GM12878 (cell line): ENCODE data around the gene PDIA3. TPM values are rescaled to one million over a fixed set of nuclear protein-coding genes. Genes with fewer than 3 reads are reported as not detected.

Experiments used
- ATAC-seq: fragments of 200-7000 bp; cut with Tn5 transposase; 3 replicates; pipeline ENCODE4 v1.9.1; 2020; ENCODE audit warnings: mild to moderate bottlenecking, moderate library complexity
- BruUV-seq: library from RNA; stranded (reverse); fragments of 400-500 nt; replicated peaks from 2 replicates; lab custom pipeline; 2021; lab: Mats Ljungman, UMichigan
- CTCF ChIA-PET: fragments of 300-600 bp; sonication (Branson Sonifier 250); formaldehyde crosslinking; extraction: SDS; loops from one replicate; lab custom pipeline; 2021; ENCODE audit warnings: inconsistent platforms; lab: Yijun Ruan, JAX
- POLR2A ChIA-PET: fragments of 350-600 bp; formaldehyde crosslinking; extraction: SDS; loops from one replicate; lab custom pipeline; 2021; ENCODE audit warnings: inconsistent platforms; lab: Charles Lee
- RAD21 ChIA-PET: fragments of 300-600 bp; sonication (Branson Sonifier 250); formaldehyde crosslinking; loops from one replicate; lab custom pipeline; 2023; ENCODE audit warnings: antibody characterized with exemption; ENCODE audit not compliant: unreplicated experiment; lab: Charles Lee
- SMC1A ChIA-PET: fragments of 300-600 bp; sonication (Branson Sonifier 250); formaldehyde crosslinking; loops from one replicate; lab custom pipeline; 2023; ENCODE audit not compliant: unreplicated experiment, uncharacterized antibody; lab: Charles Lee
- DNase-seq: peaks from one replicate; pipeline ENCODE4 v3.0.0-alpha.2; 2011; ENCODE audit warnings: low read depth, low spot score
- FAIRE-seq: peaks from 3 replicates; lab custom pipeline; 2011; peaks lifted over from hg19 to GRCh38; lab: Jason Lieb, UNC
- H2AFZ ChIP-seq: 2 replicates; pipeline ENCODE4 v1.6.0; 2011; ENCODE audit warnings: low read depth, low read length, control low read depth; ENCODE audit not compliant: control insufficient read depth
- H3K27ac ChIP-seq: 2 replicates; pipeline ENCODE4 v1.5.1; 2011; ENCODE audit warnings: control low read depth; ENCODE audit not compliant: control insufficient read depth, insufficient read depth
- H3K27me3 ChIP-seq, 2 experiments: replicated peaks in 1 of 2; 2 replicates each; pipeline versions ENCODE4 v1.6.0 to v1.6.1; 2011; ENCODE audit warnings: low read length in 1 of 2; ENCODE audit not compliant: control insufficient read depth in 2 of 2, insufficient read depth in 2 of 2
- H3K36me3 ChIP-seq, 2 experiments: 2 replicates each; pipeline ENCODE4 v1.5.1; 2011; ENCODE audit warnings: low read length in 1 of 2; ENCODE audit not compliant: control insufficient read depth in 2 of 2, insufficient read depth in 2 of 2
- H3K4me1 ChIP-seq: 2 replicates; pipeline ENCODE4 v1.6.1; 2011; ENCODE audit warnings: mild to moderate bottlenecking, low read length, moderate library complexity, mixed read lengths; ENCODE audit not compliant: control insufficient read depth, insufficient read depth
- H3K4me2 ChIP-seq: 2 replicates; pipeline ENCODE4 v1.6.0; 2011; ENCODE audit warnings: control low read depth; ENCODE audit not compliant: control insufficient read depth, insufficient read depth
- H3K4me3 ChIP-seq: fragments of 200-600 bp; sonication (generic); 2 replicates; pipeline ENCODE4 v1.5.1; 2016
- H3K79me2 ChIP-seq: 2 replicates; pipeline ENCODE4 v1.6.0; 2011; ENCODE audit warnings: low read length; ENCODE audit not compliant: control insufficient read depth, insufficient read depth
- H3K9ac ChIP-seq: 2 replicates; pipeline ENCODE4 v1.8.0; 2011; ENCODE audit warnings: low read length, control low read depth, mixed read lengths; ENCODE audit not compliant: control insufficient read depth, insufficient read depth
- H3K9me3 ChIP-seq: replicated peaks from 3 replicates; pipeline ENCODE4 v1.5.1; 2011; ENCODE audit warnings: mild to moderate bottlenecking, low read length; ENCODE audit not compliant: control insufficient read depth, insufficient read depth
- H4K20me1 ChIP-seq: 2 replicates; pipeline ENCODE4 v1.6.0; 2011; ENCODE audit not compliant: control insufficient read depth, insufficient read depth
- POLR2AphosphoS2 ChIP-seq: IDR thresholded peaks from 2 replicates; pipeline ENCODE4 v1.6.1; 2011; ENCODE audit warnings: low read depth, mild to moderate bottlenecking, low read length, improper control_type of control experiment, moderate library complexity
- WGBS: methylation state at CpG from one replicate; pipeline ENCODE4 v1.1.6; 2016; ENCODE audit warnings: low lambda C conversion rate; ENCODE audit not compliant: insufficient replicate concordance, insufficient coverage; ENCODE audit errors: missing lambda C conversion rate; 5-methylcytosine and 5-hydroxymethylcytosine counted together
- in situ Hi-C: fragments of 300-500 bp; cut with MboI; formaldehyde crosslinking; loops from 9 replicates; pipeline ENCODE4 v1.14.3; 2018; ENCODE audit warnings: mixed read lengths
- intact Hi-C: fragments of 100-400 bp; cut with micrococcal nuclease; formaldehyde crosslinking; loops from one replicate; pipeline ENCODE4 v1.14.2; 2022; ENCODE audit not compliant: unreplicated experiment
- polyA plus RNA-seq, 11 experiments: library from polyadenylated mRNA; depleted of rRNA in 4 of 11; unstranded in 6 of 11; stranded (reverse) in 5 of 11; fragments of >200 nt; fragmentation: Nextera tagmentation in 4 of 11; fragmentation: Illumina TruSeq in 1 of 11; extraction: Ambion mirVana in 4 of 11; extraction: Trizol in 1 of 11; gene quantifications; 1 replicate in 1 of 11; 2 replicates in 10 of 11; pipeline versions ENCODE4 v1.2.1 to v1.2.3, GENCODE V29; 2011 to 2016; ENCODE audit warnings: inconsistent platforms in 2 of 11, missing spikeins in 2 of 11, low read depth in 1 of 11
- total RNA-seq, 4 experiments: library from RNA; depleted of rRNA in 3 of 4; stranded (reverse); fragments of >200 nt in 3 of 4; fragmentation: Illumina TruSeq in 1 of 4; extraction: Trizol in 1 of 4; gene quantifications; 2 replicates each; pipeline versions ENCODE4 v1.2.1 to v1.2.3, GENCODE V29; 2013 to 2021
- TF ChIP-seq, protein P1 (sequence below): fragments of 450-650 bp; formaldehyde crosslinking; IDR thresholded peaks from 2 replicates; pipeline ENCODE4 v1.5.0; 2022; ENCODE audit warnings: mild to moderate bottlenecking, missing genetic modification characterization
- TF ChIP-seq, protein P2 (sequence below): IDR thresholded peaks from 2 replicates; pipeline ENCODE4 v1.6.1; 2012; ENCODE audit warnings: mild to moderate bottlenecking, low read depth, low read length

The PDIA3 gene
- total and polyA plus RNA-seq, 10 of the 15 experiments (the other 5 are each of a cell fraction or from before 2014, with no cell fraction given), result 18.2 to 716 (median 181) TPM

DNA sequence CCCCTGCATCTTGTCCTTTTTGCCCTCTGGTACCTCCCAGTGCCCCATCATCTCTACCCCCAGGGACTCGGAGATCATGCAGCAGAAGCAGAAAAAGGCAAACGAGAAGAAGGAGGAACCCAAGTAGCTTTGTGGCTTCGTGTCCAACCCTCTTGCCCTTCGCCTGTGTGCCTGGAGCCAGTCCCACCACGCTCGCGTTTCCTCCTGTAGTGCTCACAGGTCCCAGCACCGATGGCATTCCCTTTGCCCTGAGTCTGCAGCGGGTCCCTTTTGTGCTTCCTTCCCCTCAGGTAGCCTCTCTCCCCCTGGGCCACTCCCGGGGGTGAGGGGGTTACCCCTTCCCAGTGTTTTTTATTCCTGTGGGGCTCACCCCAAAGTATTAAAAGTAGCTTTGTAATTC, 47.4 kb downstream of the PDIA3 start (continued):
- TF ChIP-seq, protein P1, sequence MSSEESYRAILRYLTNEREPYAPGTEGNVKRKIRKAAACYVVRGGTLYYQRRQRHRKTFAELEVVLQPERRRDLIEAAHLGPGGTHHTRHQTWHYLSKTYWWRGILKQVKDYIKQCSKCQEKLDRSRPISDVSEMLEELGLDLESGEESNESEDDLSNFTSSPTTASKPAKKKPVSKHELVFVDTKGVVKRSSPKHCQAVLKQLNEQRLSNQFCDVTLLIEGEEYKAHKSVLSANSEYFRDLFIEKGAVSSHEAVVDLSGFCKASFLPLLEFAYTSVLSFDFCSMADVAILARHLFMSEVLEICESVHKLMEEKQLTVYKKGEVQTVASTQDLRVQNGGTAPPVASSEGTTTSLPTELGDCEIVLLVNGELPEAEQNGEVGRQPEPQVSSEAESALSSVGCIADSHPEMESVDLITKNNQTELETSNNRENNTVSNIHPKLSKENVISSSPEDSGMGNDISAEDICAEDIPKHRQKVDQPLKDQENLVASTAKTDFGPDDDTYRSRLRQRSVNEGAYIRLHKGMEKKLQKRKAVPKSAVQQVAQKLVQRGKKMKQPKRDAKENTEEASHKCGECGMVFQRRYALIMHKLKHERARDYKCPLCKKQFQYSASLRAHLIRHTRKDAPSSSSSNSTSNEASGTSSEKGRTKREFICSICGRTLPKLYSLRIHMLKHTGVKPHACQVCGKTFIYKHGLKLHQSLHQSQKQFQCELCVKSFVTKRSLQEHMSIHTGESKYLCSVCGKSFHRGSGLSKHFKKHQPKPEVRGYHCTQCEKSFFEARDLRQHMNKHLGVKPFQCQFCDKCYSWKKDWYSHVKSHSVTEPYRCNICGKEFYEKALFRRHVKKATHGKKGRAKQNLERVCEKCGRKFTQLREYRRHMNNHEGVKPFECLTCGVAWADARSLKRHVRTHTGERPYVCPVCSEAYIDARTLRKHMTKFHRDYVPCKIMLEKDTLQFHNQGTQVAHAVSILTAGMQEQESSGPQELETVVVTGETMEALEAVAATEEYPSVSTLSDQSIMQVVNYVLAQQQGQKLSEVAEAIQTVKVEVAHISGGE (CRISPR knock-in tag), result no peak

DNA sequence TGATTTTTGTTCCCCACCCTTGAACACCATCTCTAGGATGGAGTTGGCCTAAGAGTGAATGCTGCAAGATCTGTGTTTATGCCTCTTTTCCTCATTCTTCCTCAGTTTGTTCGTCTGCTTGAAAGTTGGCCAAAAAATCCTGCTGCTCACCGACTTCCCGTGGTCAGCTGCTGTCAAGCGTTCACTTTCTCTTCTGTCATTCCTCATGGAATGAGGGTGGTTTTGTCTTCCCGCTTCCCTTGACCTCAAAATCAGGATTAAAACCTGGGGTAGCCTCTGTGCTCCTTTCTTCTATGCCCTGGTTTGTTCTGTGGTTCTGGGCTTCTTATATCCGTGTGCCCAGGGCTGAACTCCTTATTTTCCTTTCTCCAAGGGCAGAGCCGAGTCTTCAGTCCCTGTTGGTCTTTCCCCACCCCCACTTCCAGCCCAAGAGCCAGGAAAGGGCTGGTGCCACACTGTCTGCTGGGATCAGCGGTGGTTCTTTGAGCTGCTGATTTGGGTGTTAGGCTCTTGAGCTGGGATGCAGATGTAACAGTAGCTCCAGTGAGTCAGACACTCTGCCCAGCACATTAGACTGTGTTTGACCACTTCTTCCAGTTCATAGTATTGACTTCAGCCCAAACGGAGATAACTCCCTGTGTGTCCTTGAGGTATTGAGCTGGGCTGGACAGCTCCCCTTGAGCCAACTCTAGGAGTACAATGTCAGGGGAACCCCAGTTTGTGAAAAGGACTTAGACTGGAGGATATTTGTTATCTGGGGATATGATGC, 48.2 kb downstream of the PDIA3 start:
- H3K4me2 ChIP-seq, result peak overlapping the region; percentile 99; the same call in 1 of the 2 replicates
- no peaks in the 10 kb centered on the region; the same call in none of the 2 replicates for H4K20me1 ChIP-seq
- no peaks in the 10 kb centered on the region for H3K9me3 ChIP-seq
- peaks cover 25% of the 10 kb centered on the region for H3K4me1 ChIP-seq
- H3K79me2 ChIP-seq, result peaks cover 34% of the 10 kb centered on the region
- CTCF ChIA-PET, result interaction anchor here (0.5 to 4.0 kb wide), 3 partner anchors 19 to 912 kb away, joined by 3 to 23 read pairs (median 6); partner anchors contain the start of gene ELL3
- BruUV-seq, result no TSS peak
- intact Hi-C loops (loop anchor here (5.0 kb wide), 1 partner anchor 33 kb away; the partner anchor contains the start of gene WDR76), in situ Hi-C loops (loop anchor here (10.0 to 25.0 kb wide), 2 partner anchors 930 to 1532 kb away; partner anchors contain the start of genes GANC and TMEM87A)
- RAD21 ChIA-PET, result interaction anchor here (0.8 to 2.1 kb wide), 4 partner anchors 15 to 90 kb away, joined by 3 to 9 read pairs (median 4); partner anchors contain the start of gene ELL3
- H3K9ac ChIP-seq, result no peak overlapping the region
- FAIRE-seq, result no peak
- TF ChIP-seq, protein P2, sequence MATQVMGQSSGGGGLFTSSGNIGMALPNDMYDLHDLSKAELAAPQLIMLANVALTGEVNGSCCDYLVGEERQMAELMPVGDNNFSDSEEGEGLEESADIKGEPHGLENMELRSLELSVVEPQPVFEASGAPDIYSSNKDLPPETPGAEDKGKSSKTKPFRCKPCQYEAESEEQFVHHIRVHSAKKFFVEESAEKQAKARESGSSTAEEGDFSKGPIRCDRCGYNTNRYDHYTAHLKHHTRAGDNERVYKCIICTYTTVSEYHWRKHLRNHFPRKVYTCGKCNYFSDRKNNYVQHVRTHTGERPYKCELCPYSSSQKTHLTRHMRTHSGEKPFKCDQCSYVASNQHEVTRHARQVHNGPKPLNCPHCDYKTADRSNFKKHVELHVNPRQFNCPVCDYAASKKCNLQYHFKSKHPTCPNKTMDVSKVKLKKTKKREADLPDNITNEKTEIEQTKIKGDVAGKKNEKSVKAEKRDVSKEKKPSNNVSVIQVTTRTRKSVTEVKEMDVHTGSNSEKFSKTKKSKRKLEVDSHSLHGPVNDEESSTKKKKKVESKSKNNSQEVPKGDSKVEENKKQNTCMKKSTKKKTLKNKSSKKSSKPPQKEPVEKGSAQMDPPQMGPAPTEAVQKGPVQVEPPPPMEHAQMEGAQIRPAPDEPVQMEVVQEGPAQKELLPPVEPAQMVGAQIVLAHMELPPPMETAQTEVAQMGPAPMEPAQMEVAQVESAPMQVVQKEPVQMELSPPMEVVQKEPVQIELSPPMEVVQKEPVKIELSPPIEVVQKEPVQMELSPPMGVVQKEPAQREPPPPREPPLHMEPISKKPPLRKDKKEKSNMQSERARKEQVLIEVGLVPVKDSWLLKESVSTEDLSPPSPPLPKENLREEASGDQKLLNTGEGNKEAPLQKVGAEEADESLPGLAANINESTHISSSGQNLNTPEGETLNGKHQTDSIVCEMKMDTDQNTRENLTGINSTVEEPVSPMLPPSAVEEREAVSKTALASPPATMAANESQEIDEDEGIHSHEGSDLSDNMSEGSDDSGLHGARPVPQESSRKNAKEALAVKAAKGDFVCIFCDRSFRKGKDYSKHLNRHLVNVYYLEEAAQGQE, result peak; percentile 53; the same call in 1 of the 2 replicates
- no peak for TF ChIP-seq POLR2AphosphoS2
- no peak for DNase-seq
- H3K27ac ChIP-seq, result no peak overlapping the region
- POLR2A ChIA-PET, result interaction anchor here (0.7 to 5.9 kb wide), 5 partner anchors 10 to 40 kb away, joined by 3 to 48 read pairs (median 3); partner anchors contain the start of gene MFAP1
- no peak overlapping the region for H2AFZ ChIP-seq
- no peaks in the 10 kb centered on the region for H3K27me3 ChIP-seq
- 90% methylated on average over 9 of the region's 9 CpGs for WGBS
- no peak for ATAC-seq
- H3K36me3 ChIP-seq, result peaks cover 5 to 30% of the 10 kb centered on the region in 2 experiments
- H3K4me3 ChIP-seq, result peak overlapping the region; percentile 96; the same call in 1 of the 2 replicates
- SMC1A ChIA-PET, result interaction anchor here (0.5 to 9.4 kb wide), 7 partner anchors 14 to 36 kb away, joined by 3 to 129 read pairs (median 3); partner anchors contain the start of genes ELL3 and MFAP1
